NCI-H446 treated with DMSO at 0.1 percent for 48 hours (cell line): ENCODE data around the gene SREBF2.
"Not testable (repeated sequence)": the region's sequence is repeated elsewhere in the genome, so short reads cannot be mapped to it uniquely, and the experiment has no call there.

ENCODE experiments used
- DNase-seq: peaks from one replicate; lab custom pipeline; 2025; lab: John Stamatoyannopoulos, UW

Gene SREBF2

DNA sequence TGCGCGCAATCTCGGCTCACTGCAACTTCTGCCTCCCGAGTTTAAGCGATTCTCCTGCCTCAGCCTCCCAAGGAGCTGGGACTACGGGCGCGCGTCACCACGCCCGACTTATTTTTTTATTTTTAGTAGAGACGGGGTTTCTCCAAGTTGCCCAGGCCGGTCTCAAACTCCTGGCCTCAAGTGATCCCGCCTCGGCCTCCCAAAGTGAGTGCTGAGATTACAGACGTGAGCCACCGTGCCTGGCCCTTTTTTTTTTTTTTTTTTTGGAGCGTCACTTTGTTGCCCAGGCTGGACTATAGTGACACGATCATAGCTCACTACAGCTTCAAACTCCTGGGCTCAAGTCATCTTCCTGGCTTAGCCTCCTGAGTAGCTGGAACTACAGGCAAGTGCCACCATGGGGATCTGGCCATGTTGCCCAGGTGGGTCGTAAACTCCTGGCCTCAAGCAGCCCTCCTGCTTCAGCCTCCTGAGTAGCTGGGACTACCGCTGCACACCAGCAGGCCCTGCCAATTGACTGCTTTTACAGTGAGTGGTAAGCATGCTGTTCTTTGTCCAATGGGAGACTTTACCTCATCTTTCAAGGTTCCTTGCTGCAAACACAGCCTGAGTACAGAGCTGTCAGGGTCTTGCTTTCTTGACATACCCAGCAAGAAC, 114.6 kb downstream of the SREBF2 start:
- DNase-seq: no peak

DNA sequence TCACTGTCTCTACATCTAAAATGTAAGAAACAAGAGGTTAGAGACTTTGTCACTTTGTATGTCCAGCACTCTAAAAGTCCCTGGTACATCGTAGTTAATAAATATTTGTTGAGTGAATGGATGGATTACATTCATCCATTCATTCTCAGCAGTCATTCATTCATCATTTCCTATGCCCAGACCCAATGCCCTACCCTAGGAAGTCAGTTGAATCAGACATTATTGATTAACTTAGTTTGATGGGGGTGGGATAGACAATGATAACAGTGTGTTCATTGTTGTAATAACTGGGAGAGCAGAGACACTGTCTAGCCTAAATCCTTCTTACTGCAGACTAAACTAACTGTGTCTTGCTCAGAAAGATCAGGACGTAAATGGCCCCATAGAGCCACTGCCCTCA, 115.2 kb downstream of the SREBF2 start:
- no peak for DNase-seq

DNA sequence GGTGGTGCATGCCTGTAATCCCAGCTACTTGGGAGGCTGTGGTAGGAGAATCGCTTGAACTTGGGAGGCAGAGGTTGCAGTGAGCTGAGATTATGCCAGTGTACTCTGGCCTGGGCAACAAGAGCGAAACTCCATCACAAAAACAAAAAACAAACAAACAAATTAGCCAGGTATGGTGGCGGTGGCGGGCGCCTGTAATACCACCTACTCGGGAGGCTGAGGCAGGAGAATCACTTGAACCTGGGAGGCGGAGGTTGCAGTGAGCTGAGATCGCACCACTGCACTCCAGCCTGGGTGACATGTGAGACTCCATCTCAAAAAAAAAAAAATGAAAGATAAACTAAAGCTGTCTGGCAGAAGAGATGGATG, 116.0 kb downstream of the SREBF2 start:
- not testable (repeated sequence) for DNase-seq

DNA sequence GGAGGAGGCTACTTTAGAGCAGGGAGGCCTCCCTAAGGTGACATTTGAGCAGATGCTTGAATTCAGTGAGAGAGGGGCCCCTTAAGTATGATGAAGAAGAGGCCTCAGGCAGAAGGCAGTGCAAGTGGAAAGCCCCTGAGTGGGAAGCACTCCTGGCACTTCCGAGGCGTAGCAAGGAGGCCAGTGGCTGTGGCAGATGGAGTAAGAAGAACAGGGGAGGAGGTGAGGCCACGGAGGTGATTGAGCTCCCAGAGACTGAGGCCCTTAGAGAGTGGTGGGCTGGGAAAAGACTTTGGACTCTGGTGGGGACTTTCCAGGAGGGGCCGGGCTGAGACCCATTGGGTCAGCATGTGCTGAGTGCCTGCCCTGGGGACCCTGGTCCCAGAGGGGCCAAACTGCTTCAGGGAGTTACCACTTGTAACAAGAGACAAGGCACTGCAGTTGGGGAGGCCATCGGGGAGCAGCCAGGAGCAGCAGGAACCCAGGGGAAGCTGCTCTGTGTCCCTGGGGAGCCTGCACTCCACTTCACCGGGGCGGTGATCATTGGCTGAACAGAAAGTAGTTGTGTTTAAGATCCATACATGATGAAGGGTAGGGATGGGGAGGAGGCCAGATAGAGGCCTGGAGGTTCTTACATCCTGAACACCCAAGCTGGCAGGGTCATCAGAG, 116.5 kb downstream of the SREBF2 start:
- no peak for DNase-seq

DNA sequence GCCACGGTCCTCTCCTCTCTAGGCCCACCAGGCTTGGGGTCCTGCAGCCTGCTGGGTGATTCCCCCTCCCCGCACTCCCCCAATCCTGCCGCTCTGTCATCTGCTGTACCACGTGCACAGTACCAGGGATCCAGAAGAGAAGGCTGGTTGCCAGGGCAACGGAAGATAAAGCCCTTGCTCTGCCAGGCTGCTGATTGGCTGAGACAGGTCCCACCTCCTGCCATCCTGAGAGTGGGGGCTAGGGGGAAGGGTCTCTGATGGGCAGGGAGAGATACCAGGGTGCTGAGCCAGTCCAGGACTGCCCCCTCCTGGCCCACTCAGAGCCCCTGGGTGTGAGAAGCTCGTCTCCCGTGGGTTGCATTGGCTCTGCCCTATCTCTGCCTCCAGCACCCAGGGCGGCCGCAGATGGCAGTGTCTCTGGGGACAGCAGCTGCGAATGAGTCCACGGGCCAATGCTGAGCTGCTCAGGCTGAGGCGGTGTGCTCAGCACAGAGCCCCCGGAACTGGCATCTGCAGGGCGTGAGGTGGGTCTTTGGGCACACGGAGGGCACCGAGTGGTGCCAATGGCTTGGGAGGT, 119.1 kb downstream of the SREBF2 start, which contains the start of gene SMIM45:
Gene SMIM45, plus strand, starts transcription at position 253 of the 577 bp plus-strand sequence.
- DNase-seq: no peak

DNA sequence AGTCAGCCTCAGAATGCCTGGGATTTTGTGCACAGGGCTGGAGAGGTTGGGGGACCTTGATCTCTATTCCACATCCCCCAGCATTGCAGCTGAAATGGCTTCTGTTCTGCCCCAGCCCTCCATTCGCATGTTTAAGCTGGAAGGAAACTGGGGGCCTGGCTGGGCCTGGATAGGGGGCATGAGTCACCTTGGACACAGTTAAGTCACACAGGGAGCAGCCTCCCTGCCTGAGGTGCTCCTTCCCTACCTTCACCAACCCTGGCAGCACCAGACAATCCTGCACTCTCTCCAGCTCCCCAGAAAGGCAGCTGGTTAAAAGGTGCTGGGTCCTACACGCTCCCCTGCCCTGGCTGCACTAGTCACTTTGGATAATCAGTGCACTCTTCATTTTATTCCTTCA, 119.8 kb downstream of the SREBF2 start:
- no peak for DNase-seq
